ELF-1 (cell line): ENCODE measurements around the gene ZBTB25.
"Not testable (repeated sequence)": the region's sequence is repeated elsewhere in the genome, so short reads cannot be mapped to it uniquely, and the experiment has no call there.

Source experiments
- DNase-seq: peaks from one replicate; pipeline ENCODE4 v3.0.0-alpha.2; 2016; ENCODE audit warnings: low read depth, low spot score

ZBTB25 gene

GRCh38 chr14:64503434-64504309 is at the start of gene ZBTB25:
ZBTB25 (minus strand) TSS chr14:64503838; CDS start chr14:64490533, 13,305 bp downstream.
- DNase-seq: peak; percentile 95

- no peak for DNase-seq
Measured at GRCh38 chr14:64550621-64551333, 47.1 kb upstream of the ZBTB25 start.

- DNase-seq: peak; percentile 69
Measured at GRCh38 chr14:64549791-64550620, 46.4 kb upstream of the ZBTB25 start, which contains the start of gene PPP1R36. PPP1R36 (plus strand) TSS chr14:64549961; CDS start chr14:64549998, 37 bp downstream.

- no peak for DNase-seq
Measured at GRCh38 chr14:64549016-64549415, 45.4 kb upstream of the ZBTB25 start.

- no peak for DNase-seq
Measured at GRCh38 chr14:64544607-64545312, 41.1 kb upstream of the ZBTB25 start.

- no peak for DNase-seq
Measured at GRCh38 chr14:64542836-64543201, 39.2 kb upstream of the ZBTB25 start.

- DNase-seq: peak; percentile 61
Measured at GRCh38 chr14:64541972-64542835, 38.6 kb upstream of the ZBTB25 start.

GRCh38 chr14:64541261-64541971 is 37.8 kb upstream of the ZBTB25 start:
- peak; percentile 65 for DNase-seq

GRCh38 chr14:64540208-64541202 is 36.9 kb upstream of the ZBTB25 start, which contains the start of gene HSPA2:
HSPA2 (plus strand) TSS chr14:64540741; CDS start chr14:64540850, 109 bp downstream.
- peak; percentile 100 for DNase-seq

GRCh38 chr14:64536488-64537245 is 33.0 kb upstream of the ZBTB25 start:
- no peak for DNase-seq

GRCh38 chr14:64531567-64531966 is 27.9 kb upstream of the ZBTB25 start:
- DNase-seq: no peak

GRCh38 chr14:64525354-64525753 is 21.7 kb upstream of the ZBTB25 start:
- no peak for DNase-seq

- no peak for DNase-seq
Measured at GRCh38 chr14:64522591-64523355, 19.1 kb upstream of the ZBTB25 start.

- DNase-seq: no peak
Measured at GRCh38 chr14:64520699-64521098, 17.1 kb upstream of the ZBTB25 start.

GRCh38 chr14:64518229-64518628 is 14.6 kb upstream of the ZBTB25 start:
- no peak for DNase-seq

- DNase-seq: not testable (repeated sequence)
Measured at GRCh38 chr14:64517667-64518066, 14.0 kb upstream of the ZBTB25 start.

- no peak for DNase-seq
Measured at GRCh38 chr14:64516969-64517368, 13.3 kb upstream of the ZBTB25 start.
